DMS79 (cell line): ENCODE measurements around the gene CHN1.

ENCODE experiments used
- DNase-seq: peaks from one replicate; lab custom pipeline; 2025; lab: John Stamatoyannopoulos, UW

CHN1 gene

GRCh38 chr2:174971868-174972781, 33.1 kb downstream of the CHN1 start:
- peak; percentile 80 for DNase-seq

- DNase-seq = no peak
These were observed 35.1 kb downstream of the CHN1 start for GRCh38 chr2:174970092-174970491.

GRCh38 chr2:174969091-174969734, 36.0 kb downstream of the CHN1 start:
- DNase-seq = no peak

GRCh38 chr2:174967691-174968260, 37.4 kb downstream of the CHN1 start:
- DNase-seq = no peak

GRCh38 chr2:174967086-174967485, 38.1 kb downstream of the CHN1 start:
- DNase-seq = no peak

- peak; percentile 45 for DNase-seq
These were observed 39.0 kb downstream of the CHN1 start for GRCh38 chr2:174965992-174966744.

GRCh38 chr2:174965551-174965950, 39.6 kb downstream of the CHN1 start:
- no peak for DNase-seq

GRCh38 chr2:174964404-174964803, 40.8 kb downstream of the CHN1 start:
- DNase-seq = no peak

- DNase-seq = no peak
These were observed 41.5 kb downstream of the CHN1 start for GRCh38 chr2:174963437-174964400.

- no peak for DNase-seq
These were observed 45.4 kb downstream of the CHN1 start for GRCh38 chr2:174959787-174960186.

GRCh38 chr2:174957050-174957449, 48.1 kb downstream of the CHN1 start:
- no peak for DNase-seq

GRCh38 chr2:174952607-174953006, 52.6 kb downstream of the CHN1 start:
- no peak for DNase-seq

GRCh38 chr2:174951745-174952144, 53.4 kb downstream of the CHN1 start:
- DNase-seq = no peak

GRCh38 chr2:174949988-174950687, 55.0 kb downstream of the CHN1 start:
- DNase-seq = no peak

GRCh38 chr2:174945601-174946260, 59.5 kb downstream of the CHN1 start:
- DNase-seq = no peak

GRCh38 chr2:174939046-174939445, 66.1 kb downstream of the CHN1 start:
- no peak for DNase-seq

- DNase-seq = no peak
These were observed 73.5 kb downstream of the CHN1 start for GRCh38 chr2:174931724-174932123.

GRCh38 chr2:174929786-174930185, 75.4 kb downstream of the CHN1 start:
- no peak for DNase-seq

GRCh38 chr2:174925046-174925784, 80.0 kb downstream of the CHN1 start:
- no peak for DNase-seq
